Activated naive CD8-positive, alpha-beta T cell (primary cell): ENCODE results near the gene PREX1.

Experiments used
- H3K27ac Mint-ChIP-seq: one replicate; pipeline ENCODE4 v1.8.0; 2021; ENCODE audit warnings: mixed read lengths
- H3K27me3 Mint-ChIP-seq: one replicate; pipeline ENCODE4 v1.8.0; 2021; ENCODE audit warnings: mixed read lengths
- H3K36me3 Mint-ChIP-seq: one replicate; pipeline ENCODE4 v1.8.0; 2021; ENCODE audit warnings: mixed read lengths
- H3K4me1 Mint-ChIP-seq: one replicate; pipeline ENCODE4 v1.8.0; 2021; ENCODE audit warnings: low read depth, mixed read lengths
- H3K4me3 Mint-ChIP-seq: one replicate; pipeline ENCODE4 v1.8.0; 2021; ENCODE audit warnings: mild to moderate bottlenecking, mixed read lengths
- H3K9me3 Mint-ChIP-seq: one replicate; pipeline ENCODE4 v1.8.0; 2021; ENCODE audit warnings: low read depth, mixed read lengths

The PREX1 gene

DNA sequence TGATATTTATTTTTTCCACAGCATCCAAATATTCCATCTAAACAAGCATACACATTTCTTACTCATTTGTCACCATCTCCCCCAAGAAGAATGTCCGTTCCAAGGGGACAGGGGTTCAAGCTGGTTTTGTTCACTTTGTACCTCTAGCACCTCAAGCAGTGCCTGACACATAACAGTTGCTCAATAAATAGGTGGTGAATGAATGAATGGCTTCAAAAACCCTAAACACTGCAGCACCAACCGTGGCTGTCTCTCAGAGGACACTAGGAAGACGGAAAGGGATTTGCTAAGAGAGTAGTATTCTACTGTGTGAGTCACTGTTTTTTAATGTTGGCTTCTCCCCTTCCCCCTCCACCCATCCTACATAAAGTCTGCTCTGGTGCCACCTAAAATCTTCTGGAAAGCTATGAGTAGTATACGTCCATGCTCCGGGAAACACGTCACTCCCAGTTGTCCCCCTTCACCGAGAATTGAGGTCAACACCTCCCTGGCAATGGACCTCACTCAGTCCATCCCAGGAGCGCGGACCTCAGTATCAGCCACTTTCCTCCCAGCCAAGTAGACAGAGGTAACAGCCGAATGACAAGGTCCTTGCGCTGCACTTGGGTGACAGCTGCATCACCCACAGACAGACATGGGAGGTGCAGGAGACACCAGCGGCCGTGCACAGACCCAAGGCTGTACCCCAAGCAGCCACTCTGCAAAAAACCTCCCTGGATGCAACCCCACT lies 107.4 kb downstream of the PREX1 start:
- Mint-ChIP-seq H3K4me1 (peaks cover 81% of the 10 kb centered on the region), H3K27me3 (no peaks in the 10 kb centered on the region), H3K27ac (peak overlapping the region; percentile 87), H3K4me3 (peak overlapping the region; percentile 61), H3K9me3 (no peaks in the 10 kb centered on the region), H3K36me3 (no peaks in the 10 kb centered on the region)

DNA sequence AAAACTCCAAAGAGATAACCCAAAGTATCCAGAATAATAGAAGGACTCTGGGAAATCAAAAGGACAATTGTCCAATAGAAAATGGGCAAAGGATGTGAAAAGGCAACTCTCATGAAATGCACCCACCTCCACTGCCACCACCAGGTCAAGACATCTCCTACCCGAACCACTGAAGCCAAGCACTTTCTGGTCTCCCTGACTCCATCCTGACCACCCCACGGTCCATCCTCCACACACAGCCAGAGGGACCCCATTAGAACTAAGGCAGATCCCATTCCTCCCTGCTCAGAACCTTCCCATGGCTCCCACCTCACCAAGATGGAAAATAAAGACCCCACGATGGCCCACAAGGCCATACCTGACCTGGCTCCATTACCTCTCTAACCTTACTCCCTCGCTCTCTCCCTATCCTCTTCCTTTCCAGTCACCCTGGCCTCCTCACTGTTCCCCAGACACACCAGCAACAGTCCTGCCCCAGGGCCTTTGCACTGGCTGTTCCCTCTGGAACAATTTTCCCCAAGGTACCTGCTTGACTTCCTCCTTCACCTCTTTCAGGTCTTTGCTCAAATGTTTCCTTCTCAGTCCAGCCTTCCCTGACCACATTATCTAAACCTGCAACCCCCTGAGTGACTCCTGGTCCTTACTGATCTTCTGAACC lies 108.1 kb downstream of the PREX1 start:
- Mint-ChIP-seq H3K27me3 (no peaks in the 10 kb centered on the region), H3K4me3 (peak overlapping the region; percentile 61), H3K36me3 (peaks cover 4% of the 10 kb centered on the region), H3K4me1 (peaks cover 88% of the 10 kb centered on the region), H3K9me3 (no peaks in the 10 kb centered on the region), H3K27ac (peak overlapping the region; percentile 87)

DNA sequence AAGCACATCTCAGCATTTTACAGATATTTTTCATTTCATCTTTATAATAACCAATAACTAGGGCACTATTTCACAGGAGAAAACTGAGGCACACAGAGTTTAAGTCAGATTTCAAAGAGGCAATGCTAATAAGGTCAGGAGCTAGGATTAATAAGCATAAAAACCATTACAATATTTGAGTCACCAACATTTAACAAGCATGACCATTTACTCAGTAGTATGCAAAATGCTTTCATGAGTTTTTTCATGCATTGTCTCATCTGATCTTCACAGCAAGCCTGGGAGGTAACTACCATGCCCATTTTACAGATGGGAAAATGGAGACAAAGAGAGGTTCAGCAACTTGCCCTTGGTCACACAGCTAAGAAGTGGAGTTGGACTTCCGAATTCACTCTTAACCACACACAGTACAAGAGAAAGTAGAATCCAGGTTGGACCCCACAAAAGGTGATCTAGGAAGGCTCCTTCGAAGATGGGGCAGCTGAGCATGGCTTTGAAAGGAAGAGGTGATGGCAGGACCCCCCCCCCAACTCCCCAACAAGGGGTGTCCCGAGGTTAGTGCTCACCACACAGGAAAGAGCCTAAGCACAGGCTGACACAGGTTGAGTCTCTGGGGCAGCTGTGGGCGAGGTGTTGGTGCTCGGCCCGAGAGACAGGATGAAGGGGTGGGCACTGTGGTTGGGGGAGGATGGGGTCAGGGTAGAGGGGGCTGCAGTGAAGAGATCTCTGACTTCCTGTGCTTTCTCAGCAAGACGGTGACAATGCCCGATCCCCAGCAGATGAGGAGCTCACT lies 108.8 kb downstream of the PREX1 start:
- Mint-ChIP-seq H3K36me3 (peaks cover 10% of the 10 kb centered on the region), H3K9me3 (no peaks in the 10 kb centered on the region), H3K4me1 (peaks cover 92% of the 10 kb centered on the region), H3K4me3 (peak overlapping the region; percentile 61), H3K27ac (peak overlapping the region; percentile 87), H3K27me3 (no peaks in the 10 kb centered on the region)

DNA sequence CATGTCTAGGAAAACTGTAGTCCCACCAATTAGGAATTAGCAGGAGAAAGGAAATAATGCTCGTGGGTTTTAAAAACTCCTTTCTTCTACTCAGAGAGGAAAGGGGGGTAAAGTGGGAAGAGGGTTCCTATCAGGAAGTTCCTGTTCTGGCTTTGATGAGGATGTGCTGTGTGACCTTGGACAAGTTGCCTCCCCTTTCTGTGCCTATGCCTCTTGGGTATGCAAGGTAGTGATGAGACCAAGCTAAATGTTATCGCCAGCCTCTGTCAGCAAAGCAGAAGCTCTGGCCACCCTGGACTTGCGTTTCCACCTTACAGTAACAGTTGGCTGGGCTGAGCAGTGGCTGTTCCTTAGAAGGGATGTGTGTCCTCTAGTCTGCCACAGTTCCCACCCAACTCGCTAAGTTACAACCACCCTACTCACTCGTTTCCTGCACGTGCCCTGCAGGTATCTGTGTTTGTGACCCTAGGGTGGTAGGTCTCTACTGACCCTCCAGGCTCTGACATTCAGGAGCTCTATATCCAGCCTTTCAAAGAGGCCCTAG lies 110.0 kb downstream of the PREX1 start:
- H3K4me1 Mint-ChIP-seq = peaks cover 90% of the 10 kb centered on the region
- peak overlapping the region; percentile 98 for H3K27ac Mint-ChIP-seq
- peak overlapping the region; percentile 60 for H3K4me3 Mint-ChIP-seq
- H3K27me3 Mint-ChIP-seq = no peaks in the 10 kb centered on the region
- H3K9me3 Mint-ChIP-seq = no peaks in the 10 kb centered on the region
- H3K36me3 Mint-ChIP-seq = peaks cover 10% of the 10 kb centered on the region

DNA sequence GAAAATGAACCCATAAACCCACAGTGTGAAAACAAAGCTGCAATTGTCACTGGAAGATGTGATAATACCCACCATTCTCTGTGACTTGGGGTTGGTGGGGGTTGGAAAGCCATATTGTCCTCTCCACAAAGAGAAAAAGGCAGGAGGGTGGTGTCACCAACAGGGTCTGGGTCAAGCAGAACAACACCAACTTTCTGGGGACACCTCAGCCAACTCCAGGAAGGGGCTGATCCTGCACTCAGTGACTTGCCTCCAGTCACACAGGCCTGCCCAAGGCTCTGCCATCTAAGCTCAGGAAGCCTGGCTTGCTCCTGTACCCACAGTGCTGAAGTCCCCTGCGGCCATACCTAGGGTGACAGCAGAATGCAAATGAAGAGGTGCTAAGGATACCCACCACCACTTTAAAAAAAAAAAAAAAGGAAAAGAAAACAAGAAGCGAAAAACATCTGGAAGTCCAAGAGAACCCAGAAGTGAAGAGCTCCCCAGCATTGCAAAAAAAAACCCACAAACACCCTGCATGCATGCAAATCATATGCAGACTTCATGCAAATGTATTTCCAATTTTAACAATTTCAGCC lies 110.6 kb downstream of the PREX1 start:
- peaks cover 89% of the 10 kb centered on the region for H3K4me1 Mint-ChIP-seq
- no peaks in the 10 kb centered on the region for H3K27me3 Mint-ChIP-seq
- peaks cover 10% of the 10 kb centered on the region for H3K36me3 Mint-ChIP-seq
- no peaks in the 10 kb centered on the region for H3K9me3 Mint-ChIP-seq
- H3K4me3 Mint-ChIP-seq = peak overlapping the region; percentile 44
- H3K27ac Mint-ChIP-seq = peak overlapping the region; percentile 98

DNA sequence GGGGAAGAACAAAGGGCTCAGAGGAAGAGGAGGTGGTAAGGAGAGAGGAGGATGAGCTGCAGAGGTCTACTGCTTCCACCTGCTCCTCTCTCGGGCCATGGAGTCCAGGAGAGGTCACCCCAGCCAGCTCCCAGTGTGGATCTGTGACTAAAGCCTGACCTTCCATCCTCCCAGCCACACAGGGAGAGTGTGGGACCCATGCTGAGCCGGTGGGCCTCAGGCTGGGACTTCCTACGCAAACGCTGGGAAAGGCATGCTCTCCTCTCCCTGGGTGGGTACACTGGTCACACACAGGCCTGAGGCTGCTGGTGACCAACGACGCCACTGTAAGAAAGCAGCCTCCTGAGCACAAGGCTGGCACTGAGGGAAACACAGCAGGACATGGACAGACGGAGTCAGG lies 111.3 kb downstream of the PREX1 start:
- Mint-ChIP-seq H3K27ac (peak overlapping the region; percentile 98), H3K4me1 (peaks cover 85% of the 10 kb centered on the region), H3K27me3 (no peaks in the 10 kb centered on the region), H3K36me3 (peaks cover 10% of the 10 kb centered on the region), H3K4me3 (peak overlapping the region; percentile 74), H3K9me3 (no peaks in the 10 kb centered on the region)

DNA sequence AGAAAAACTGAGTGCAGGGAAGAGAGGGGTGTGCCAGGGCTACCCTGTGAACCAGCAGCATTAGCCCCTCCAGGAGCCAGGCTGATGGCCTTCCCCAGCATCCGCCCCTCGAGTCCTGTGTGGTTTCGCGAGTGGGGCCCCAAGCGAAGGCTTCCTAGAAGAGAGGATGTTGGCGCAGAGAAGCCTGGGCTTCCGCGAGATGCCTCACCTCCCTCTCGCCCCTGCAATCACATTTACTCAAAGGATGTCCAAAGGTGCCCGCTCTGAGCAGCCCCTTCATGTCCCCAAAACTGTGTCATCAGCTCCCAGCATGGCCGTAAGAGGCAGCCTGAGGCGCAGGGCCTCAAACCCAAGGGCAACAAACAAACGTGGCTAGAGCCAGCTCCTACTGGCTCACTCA lies 111.7 kb downstream of the PREX1 start:
- Mint-ChIP-seq H3K9me3 (no peaks in the 10 kb centered on the region), H3K27me3 (no peaks in the 10 kb centered on the region), H3K4me3 (peak overlapping the region; percentile 74), H3K36me3 (peaks cover 10% of the 10 kb centered on the region), H3K27ac (peak overlapping the region; percentile 98), H3K4me1 (peaks cover 80% of the 10 kb centered on the region)

DNA sequence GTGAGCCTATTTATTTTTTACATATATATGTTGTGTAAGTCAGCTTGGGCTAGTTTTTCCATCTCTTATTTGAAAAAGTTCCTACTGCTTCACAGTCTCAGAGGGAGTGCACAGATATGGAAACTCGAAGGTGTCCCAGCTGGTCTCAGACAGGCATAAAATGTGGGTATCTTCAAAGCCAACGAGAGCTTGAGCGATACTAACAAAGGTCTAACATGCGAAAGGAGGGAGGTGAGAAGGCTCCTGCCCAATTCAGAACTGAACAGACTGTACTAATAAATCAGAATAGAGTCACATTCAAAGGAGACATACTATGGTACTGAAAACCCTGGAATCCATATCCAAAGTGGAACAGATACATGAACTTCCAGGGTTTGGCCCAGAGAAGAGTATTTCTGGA lies 113.0 kb downstream of the PREX1 start:
- no peaks in the 10 kb centered on the region for H3K9me3 Mint-ChIP-seq
- H3K4me3 Mint-ChIP-seq = no peak overlapping the region
- peaks cover 71% of the 10 kb centered on the region for H3K4me1 Mint-ChIP-seq
- H3K27ac Mint-ChIP-seq = peak overlapping the region; percentile 16
- no peaks in the 10 kb centered on the region for H3K27me3 Mint-ChIP-seq
- peaks cover 10% of the 10 kb centered on the region for H3K36me3 Mint-ChIP-seq

DNA sequence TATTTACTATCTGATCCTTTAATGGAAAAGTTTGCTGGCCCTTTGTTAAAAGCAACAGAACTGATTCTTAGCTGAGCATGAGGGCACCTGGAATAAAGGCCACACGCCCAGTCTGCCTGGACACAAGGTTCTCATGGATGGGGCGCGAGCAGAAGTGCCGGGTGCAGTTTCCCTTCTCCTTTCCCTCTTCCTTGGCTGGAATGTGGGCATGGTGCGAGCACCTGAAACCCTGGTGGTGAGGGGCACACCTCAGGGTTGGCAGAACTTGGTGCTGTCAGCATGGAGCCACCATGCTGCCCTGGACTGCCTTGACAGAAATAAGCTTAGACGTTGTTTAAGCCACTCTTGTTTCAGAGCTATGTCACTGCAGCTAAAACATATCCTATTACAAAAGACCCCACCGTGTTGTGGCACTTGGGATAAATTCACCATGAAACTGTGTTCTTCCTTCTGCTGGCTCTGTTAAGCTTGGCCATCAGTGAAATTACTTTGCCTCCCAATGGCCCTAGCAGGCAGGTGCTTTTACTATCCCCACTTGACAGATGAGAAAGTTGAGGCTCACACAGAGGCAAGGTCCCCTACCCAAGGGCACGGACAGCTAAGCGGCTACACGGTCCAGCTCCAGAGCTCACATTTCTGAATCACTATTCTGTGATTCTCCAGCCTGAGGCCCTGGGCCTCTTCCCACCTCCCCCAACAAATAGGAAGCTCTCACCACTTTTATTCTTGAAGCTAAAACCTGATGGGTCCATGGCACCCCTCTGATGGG lies 115.9 kb downstream of the PREX1 start:
- Mint-ChIP-seq H3K27ac (peak overlapping the region; percentile 41), H3K36me3 (peaks cover 17% of the 10 kb centered on the region), H3K9me3 (no peaks in the 10 kb centered on the region), H3K4me1 (peaks cover 64% of the 10 kb centered on the region), H3K27me3 (no peaks in the 10 kb centered on the region), H3K4me3 (no peak overlapping the region)

DNA sequence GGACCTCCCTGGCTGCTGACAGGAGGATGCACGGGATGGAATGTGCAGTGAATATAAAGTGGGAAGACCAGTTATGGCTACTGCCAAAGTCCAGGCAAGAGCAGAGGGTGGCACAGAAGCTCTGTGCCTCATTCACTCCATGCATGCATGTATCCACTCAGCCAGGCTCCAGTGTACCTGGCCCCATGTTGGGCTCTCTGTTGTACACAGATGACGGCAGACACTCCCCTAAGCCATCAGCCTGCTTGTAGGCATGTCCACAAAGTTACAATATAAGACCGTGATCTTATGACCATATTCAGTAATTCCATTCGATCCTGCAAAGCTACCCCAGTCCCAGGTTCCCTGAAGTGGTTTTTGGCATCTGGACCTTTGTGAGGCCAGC lies 116.8 kb downstream of the PREX1 start:
- peaks cover 20% of the 10 kb centered on the region for H3K36me3 Mint-ChIP-seq
- H3K4me1 Mint-ChIP-seq = peaks cover 64% of the 10 kb centered on the region
- no peak overlapping the region for H3K4me3 Mint-ChIP-seq
- peak overlapping the region; percentile 22 for H3K27ac Mint-ChIP-seq
- no peaks in the 10 kb centered on the region for H3K27me3 Mint-ChIP-seq
- no peaks in the 10 kb centered on the region for H3K9me3 Mint-ChIP-seq

DNA sequence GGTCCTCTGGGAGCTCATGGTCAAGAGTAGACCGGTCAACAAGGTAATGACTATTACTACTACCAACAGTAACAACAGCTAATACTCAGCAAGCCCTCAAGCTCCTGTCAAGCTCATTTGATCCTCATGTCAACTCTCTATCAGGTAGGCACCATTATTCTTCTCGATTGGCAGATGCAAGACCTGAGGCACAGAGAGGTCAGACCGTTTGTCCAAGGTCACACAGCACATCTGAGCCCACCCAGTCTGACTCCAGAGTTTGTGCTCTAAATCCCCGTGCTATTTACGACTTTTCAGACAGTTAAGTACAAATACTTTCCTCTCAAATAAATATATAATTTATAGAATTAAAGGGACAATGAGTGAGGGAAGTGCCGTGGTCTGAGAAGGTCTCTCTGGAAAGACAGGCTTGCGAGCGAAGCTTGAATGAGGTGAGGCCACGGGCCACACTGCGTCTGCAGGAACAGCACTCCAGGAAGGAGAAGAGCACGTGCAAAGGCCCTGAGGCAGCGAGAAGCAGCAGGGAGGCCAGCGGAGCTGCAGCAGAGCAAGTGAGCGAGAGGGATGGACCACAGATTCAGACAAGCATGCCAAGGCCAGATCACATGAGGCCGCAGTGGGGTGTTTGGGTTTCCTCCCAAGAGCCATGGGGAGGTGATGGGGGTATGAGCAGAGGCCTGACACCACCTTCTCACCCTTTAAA lies 117.3 kb downstream of the PREX1 start:
- Mint-ChIP-seq H3K27ac (no peak overlapping the region), H3K4me3 (no peak overlapping the region)

DNA sequence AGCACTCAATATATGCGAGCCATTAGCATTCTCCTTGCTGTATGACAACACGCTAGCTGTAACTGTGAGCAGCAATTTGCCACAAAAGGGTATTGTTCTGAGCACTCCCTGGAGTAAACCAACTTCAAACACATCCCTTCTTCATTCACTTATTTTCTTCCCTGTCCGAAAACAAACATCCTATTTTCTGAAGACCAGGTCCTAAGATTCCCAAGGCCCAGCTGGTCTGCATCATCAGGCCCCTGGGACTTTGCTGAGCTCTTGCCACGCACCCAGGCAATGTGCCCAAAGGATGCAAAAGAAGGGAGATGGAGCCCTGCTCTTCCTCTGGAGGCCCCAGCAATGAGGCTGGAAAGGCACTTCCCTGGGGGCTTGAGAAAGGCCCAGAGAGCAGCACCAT lies 118.1 kb downstream of the PREX1 start:
- Mint-ChIP-seq H3K9me3 (no peaks in the 10 kb centered on the region), H3K36me3 (peaks cover 19% of the 10 kb centered on the region), H3K4me3 (no peak overlapping the region), H3K27ac (no peak overlapping the region), H3K4me1 (peaks cover 62% of the 10 kb centered on the region), H3K27me3 (no peaks in the 10 kb centered on the region)

More for the DNA sequence above, 117.3 kb downstream of the PREX1 start:
- peaks cover 64% of the 10 kb centered on the region for H3K4me1 Mint-ChIP-seq
- no peaks in the 10 kb centered on the region for H3K27me3 Mint-ChIP-seq
- no peaks in the 10 kb centered on the region for H3K9me3 Mint-ChIP-seq
- H3K36me3 Mint-ChIP-seq = peaks cover 23% of the 10 kb centered on the region

DNA sequence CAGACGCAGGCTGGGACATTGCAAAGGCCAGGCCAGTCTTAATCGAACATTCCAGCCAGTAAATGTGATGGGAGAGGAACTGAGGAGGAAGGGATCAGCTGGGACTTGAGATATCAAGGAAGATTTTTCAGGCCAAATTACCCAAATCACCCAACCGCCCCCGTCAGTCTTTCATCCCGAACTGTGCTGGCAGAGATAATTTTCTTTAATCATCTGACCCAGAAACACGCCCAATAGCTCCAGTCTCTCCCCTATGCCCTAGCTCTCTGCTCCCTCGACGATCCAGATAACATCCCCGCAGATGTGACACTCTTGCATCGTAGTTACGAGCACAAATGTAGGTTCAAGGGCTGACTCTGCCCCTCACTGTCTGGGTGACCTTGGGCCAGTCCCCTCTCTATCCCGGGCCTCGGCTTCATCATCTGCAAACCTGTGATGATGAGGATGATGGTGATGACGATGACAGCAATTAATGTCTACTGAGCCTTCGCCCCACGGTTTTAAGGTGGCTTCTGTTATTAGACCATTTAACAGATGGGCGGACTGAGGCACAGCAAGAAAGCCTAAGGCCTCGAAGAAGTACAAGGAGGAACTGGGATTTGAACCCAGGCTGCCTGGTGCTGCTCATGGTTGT lies 118.6 kb downstream of the PREX1 start:
- H3K27me3 Mint-ChIP-seq = no peaks in the 10 kb centered on the region
- H3K27ac Mint-ChIP-seq = peak overlapping the region; percentile 43
- peaks cover 15% of the 10 kb centered on the region for H3K36me3 Mint-ChIP-seq
- peaks cover 56% of the 10 kb centered on the region for H3K4me1 Mint-ChIP-seq
- H3K4me3 Mint-ChIP-seq = no peak overlapping the region
- H3K9me3 Mint-ChIP-seq = no peaks in the 10 kb centered on the region
